Left ventricle myocardium inferior (tissue), 1 donor: ENCODE results near the gene VPS16. TPM values are rescaled to one million over a fixed set of nuclear protein-coding genes. Genes with fewer than 3 reads are reported as not detected.

Source experiments
- DNase-seq: peaks from one replicate; pipeline ENCODE4 v3.0.0-alpha.2; 2020
- H3K27ac ChIP-seq: fragments of 200-600 bp; replicated peaks from 2 replicates; pipeline ENCODE4 v1.8.0; 2021
- H3K27me3 ChIP-seq: fragments of 200-600 bp; 2 replicates; pipeline ENCODE4 v1.8.0; 2021; ENCODE audit warnings: low read depth
- H3K36me3 ChIP-seq: fragments of 200-600 bp; 2 replicates; pipeline ENCODE4 v1.8.0; 2021
- H3K4me1 ChIP-seq: fragments of 200-600 bp; 2 replicates; pipeline ENCODE4 v1.8.0; 2021
- H3K4me3 ChIP-seq: fragments of 200-600 bp; 2 replicates; pipeline ENCODE4 v1.8.0; 2021; ENCODE audit warnings: mild to moderate bottlenecking, moderate library complexity
- H3K9me3 ChIP-seq: fragments of 200-600 bp; replicated peaks from 2 replicates; pipeline ENCODE4 v1.8.0; 2021
- CTCF ChIP-seq: fragments of 200-600 bp; IDR thresholded peaks from 2 replicates; pipeline ENCODE4 v1.8.0; 2021; ENCODE audit warnings: antibody characterized with exemption, mild to moderate bottlenecking, borderline replicate concordance
- intact Hi-C: fragments of 100-400 bp; cut with micrococcal nuclease; formaldehyde crosslinking; loops from one replicate; pipeline ENCODE4 v1.11.0; 2022
- total RNA-seq: library from RNA; stranded (reverse); fragmentation: NEBNext Ultra II Directional; extraction: Animal tissue kit (Norgen Biotek cat#: 25700); gene quantifications from one replicate; pipeline ENCODE4 v1.2.1, GENCODE V29; 2021
- donor health status: DM: no; HTN: yes; CAD: no; lungs with severe emphysema.

Gene VPS16
- total RNA-seq, 1 donor from 2014 or later = 15.7 TPM

GRCh38 chr20:2899243-2899642, 58.7 kb downstream of the VPS16 start:
- no peak for TF ChIP-seq CTCF

DNA sequence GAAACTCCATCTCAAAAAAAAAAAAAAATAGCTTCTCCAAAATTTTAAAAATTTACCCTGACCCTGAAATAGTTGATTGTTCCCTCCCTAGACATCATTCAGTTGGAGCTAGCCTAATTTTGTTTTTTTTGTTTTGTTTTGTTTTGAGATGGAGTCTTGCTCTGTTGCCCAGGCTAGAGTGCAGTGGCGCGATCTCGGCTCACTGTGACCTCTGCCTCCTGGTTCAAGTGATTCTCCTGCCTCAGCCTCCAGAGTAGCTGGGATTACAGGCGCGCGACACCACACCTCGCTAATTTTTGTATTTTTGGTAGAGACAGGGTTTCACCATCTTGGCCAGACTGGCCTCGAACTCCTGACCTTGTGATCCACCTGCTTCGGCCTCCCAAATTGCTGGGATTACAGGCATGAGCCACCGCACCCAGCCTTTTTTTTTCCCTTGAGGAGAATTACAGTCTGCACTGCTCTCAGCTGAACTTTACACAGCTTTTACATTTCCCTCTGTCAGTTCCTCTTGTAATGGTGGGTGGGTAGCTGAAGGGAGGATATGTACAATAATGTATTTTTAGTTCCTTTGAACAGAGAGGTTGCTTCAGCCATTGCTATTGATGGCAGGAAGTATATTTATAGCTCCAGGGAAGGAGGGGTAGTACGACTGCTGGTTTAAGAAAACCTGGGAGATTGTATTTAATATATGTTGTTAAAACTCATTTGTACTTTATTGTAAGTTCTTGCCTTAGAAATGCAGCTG, 60.5 kb downstream of the VPS16 start:
- DNase-seq = no peak
- intact Hi-C loops = no loop called here
- peaks cover 17% of the 10 kb centered on the region for H3K4me1 ChIP-seq
- no peak for TF ChIP-seq CTCF
- no peaks in the 10 kb centered on the region for H3K36me3 ChIP-seq
- H3K4me3 ChIP-seq = no peak overlapping the region
- no peaks in the 10 kb centered on the region for H3K27me3 ChIP-seq
- peaks cover 11% of the 10 kb centered on the region for H3K9me3 ChIP-seq
- no peak overlapping the region for H3K27ac ChIP-seq

More at GRCh38 chr20:2899243-2899642, 58.7 kb downstream of the VPS16 start:
- intact Hi-C loops = no loop called here
- Histone ChIP-seq H3K4me3 (no peak overlapping the region), H3K36me3 (peaks cover 8% of the 10 kb centered on the region), H3K27me3 (no peaks in the 10 kb centered on the region), H3K27ac (no peak overlapping the region), H3K9me3 (peaks cover 23% of the 10 kb centered on the region), H3K4me1 (peaks cover 17% of the 10 kb centered on the region)
- DNase-seq = no peak

DNA sequence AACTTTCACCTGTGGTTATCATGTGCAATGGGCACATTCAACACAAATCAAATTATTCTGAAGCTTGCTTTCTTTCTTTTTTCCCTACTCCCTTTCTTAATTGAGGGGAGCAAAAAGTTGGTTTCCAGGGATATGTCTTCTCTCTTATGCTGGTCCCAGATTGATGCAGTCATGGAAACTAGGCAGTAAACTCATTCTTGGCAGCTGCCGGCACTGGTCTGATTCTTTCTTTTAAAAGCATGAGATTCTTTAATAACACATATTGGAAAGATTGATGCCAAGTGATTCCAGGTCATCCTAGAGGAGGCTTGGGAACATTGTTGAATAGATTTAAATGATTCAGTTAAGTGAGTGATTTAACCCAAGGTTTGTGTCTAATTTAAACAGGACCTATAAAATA, 61.7 kb downstream of the VPS16 start:
- H3K4me1 ChIP-seq = peaks cover 21% of the 10 kb centered on the region
- no peaks in the 10 kb centered on the region for H3K27me3 ChIP-seq
- no peaks in the 10 kb centered on the region for H3K36me3 ChIP-seq
- no peak for DNase-seq
- H3K27ac ChIP-seq = no peak overlapping the region
- intact Hi-C loops = no loop called here
- H3K4me3 ChIP-seq = no peak overlapping the region
- TF ChIP-seq CTCF = no peak
- H3K9me3 ChIP-seq = peaks cover 1% of the 10 kb centered on the region

DNA sequence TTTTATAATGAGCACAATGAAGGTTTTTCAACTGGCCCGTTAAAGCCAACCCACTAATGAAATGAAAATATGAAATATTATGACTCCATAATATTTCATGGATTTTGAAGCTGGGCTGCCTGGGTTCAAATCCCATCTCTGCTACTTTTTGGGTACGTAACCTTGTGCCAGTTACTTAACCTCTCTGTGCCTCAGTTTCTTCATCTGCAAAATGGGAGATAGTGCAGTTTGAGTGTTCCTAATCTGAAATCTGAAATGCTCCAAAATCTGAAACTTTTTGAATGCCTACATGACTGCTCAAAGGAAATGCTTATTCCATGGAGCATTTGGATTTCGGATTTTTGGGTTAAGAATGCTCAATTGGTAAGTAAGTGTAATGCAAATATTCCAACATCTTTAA, 62.3 kb downstream of the VPS16 start:
- Histone ChIP-seq H3K4me1 (peaks cover 26% of the 10 kb centered on the region), H3K27me3 (no peaks in the 10 kb centered on the region), H3K4me3 (no peak overlapping the region), H3K36me3 (no peaks in the 10 kb centered on the region), H3K9me3 (no peaks in the 10 kb centered on the region), H3K27ac (no peak overlapping the region)
- no peak for DNase-seq
- intact Hi-C loops = no loop called here
- TF ChIP-seq CTCF = no peak

DNA sequence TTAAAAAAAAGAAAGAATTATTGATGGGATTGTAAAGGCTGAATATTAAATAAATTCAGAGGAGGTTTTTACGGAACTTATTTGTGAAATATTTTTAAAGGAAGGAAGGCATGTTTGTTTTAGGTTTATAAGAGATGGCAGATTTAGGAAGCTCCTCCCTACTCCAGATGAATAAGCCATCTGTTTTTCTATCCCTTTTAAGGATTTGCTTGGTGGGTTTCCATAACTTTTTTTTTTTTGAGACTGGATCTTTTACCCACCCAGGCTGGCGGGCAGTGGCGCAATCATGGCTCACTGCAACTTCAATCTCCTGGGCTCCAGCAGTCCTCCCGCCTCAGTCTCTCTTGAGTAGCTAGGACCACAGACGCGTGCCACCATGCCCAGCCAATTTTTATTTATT, 63.1 kb downstream of the VPS16 start:
- DNase-seq = no peak
- Histone ChIP-seq H3K9me3 (no peaks in the 10 kb centered on the region), H3K27me3 (no peaks in the 10 kb centered on the region), H3K36me3 (no peaks in the 10 kb centered on the region), H3K4me3 (no peak overlapping the region), H3K27ac (no peak overlapping the region), H3K4me1 (peaks cover 26% of the 10 kb centered on the region)
- intact Hi-C loops = no loop called here
- no peak for TF ChIP-seq CTCF
